GM23338 (cell line): ENCODE measurements around the gene DOCK3.

Source experiments
- CTCF ChIP-seq, 2 experiments: fragments of 200-600 bp in 1 of 2; sonication (generic) in 1 of 2; conservative IDR thresholded peaks; 2 replicates each; pipeline versions ENCODE4 v1.5.1 to v1.6.1; 2016 to 2017; ENCODE audit warnings: antibody characterized with exemption in 2 of 2, low read depth in 2 of 2, mild to moderate bottlenecking in 2 of 2, moderate library complexity in 1 of 2
- EZH2 ChIP-seq: fragments of 200-600 bp; sonication (generic); IDR thresholded peaks from one replicate; pipeline ENCODE4 v1.8.0; 2017; ENCODE audit warnings: antibody characterized with exemption, mild to moderate bottlenecking, low read depth; ENCODE audit not compliant: unreplicated experiment
- REST ChIP-seq: IDR thresholded peaks from one replicate; pipeline ENCODE4 v1.6.1; 2018; ENCODE audit warnings: antibody characterized with exemption; ENCODE audit not compliant: unreplicated experiment
- ZNF462 ChIP-seq: fragments of 250-450 bp; sonication (Bioruptor Pico); IDR thresholded peaks from 2 replicates; pipeline ENCODE4 v1.5.0; 2020; ENCODE audit warnings: mild to moderate bottlenecking, moderate library complexity

- no peak for TF ChIP-seq CTCF (conservative IDR thresholded peaks at IDR 0.05; ENCODE audit: low read depth in 2 of 2)
- no peak for TF ChIP-seq EZH2
- no peak for TF ChIP-seq REST
- no peak for TF ChIP-seq ZNF462 (CRISPR knock-in tag)
These were observed 252.1 kb downstream of the DOCK3 start for GRCh38 chr3:50926868-50927267.
